B cell (primary cell): ENCODE data around the gene EFNA5. TPM values are rescaled to one million over a fixed set of nuclear protein-coding genes. Genes with fewer than 3 reads are reported as not detected.

Experiments
- ATAC-seq: fragments of 200-7000 bp; cut with Tn5 transposase; one replicate; pipeline ENCODE4 v1.10.0; 2021; ENCODE audit warnings: low read depth, mild to moderate bottlenecking, moderate number of reproducible peaks, moderate library complexity
- CTCF ChIA-PET: fragments of 350-600 bp; sonication (Branson Sonifier 250); formaldehyde crosslinking; loops from one replicate; lab custom pipeline; 2021; ENCODE audit warnings: antibody characterized with exemption, inconsistent platforms; lab: Charles Lee
- POLR2A ChIA-PET: fragments of 350-600 bp; sonication (Branson Sonifier 250); formaldehyde crosslinking; loops from one replicate; lab custom pipeline; 2021; ENCODE audit warnings: antibody characterized with exemption; lab: Charles Lee
- DNase-seq: peaks from one replicate; pipeline ENCODE4 v3.0.0; 2013
- H2AFZ ChIP-seq: 2 replicates; pipeline ENCODE4 v1.6.1; 2012; ENCODE audit warnings: mild to moderate bottlenecking, low read depth, low read length; ENCODE audit not compliant: insufficient read depth, poor library complexity, severe bottlenecking
- H3K27ac ChIP-seq, 2 donors: 1 replicate in 1 of 2; 2 replicates in 1 of 2; pipeline ENCODE4 v1.5.1; 2012 to 2013; ENCODE audit warnings: low read length in 2 of 2, mild to moderate bottlenecking in 2 of 2, moderate library complexity in 1 of 2
- H3K27me3 ChIP-seq, 4 experiments: fragments of 200-600 bp in 1 of 4; sonication (generic) in 1 of 4; replicated peaks in 1 of 4; 1 replicate in 2 of 4; 2 replicates in 2 of 4; pipeline versions ENCODE4 v1.6.1 to v1.7.0; 2013 to 2016; ENCODE audit warnings: low read length in 3 of 4, mild to moderate bottlenecking in 2 of 4, mixed read lengths in 1 of 4, moderate library complexity in 1 of 4; ENCODE audit not compliant: insufficient read depth in 4 of 4, control insufficient read depth in 3 of 4; ENCODE audit errors: control extremely low read depth in 1 of 4
- H3K36me3 ChIP-seq, 2 experiments: replicated peaks in 1 of 2; 1 replicate in 1 of 2; 2 replicates in 1 of 2; pipeline versions ENCODE4 v1.6.1 to v1.7.1; 2013; ENCODE audit warnings: low read length in 1 of 2; ENCODE audit not compliant: insufficient read depth in 2 of 2, control insufficient read depth in 1 of 2; ENCODE audit errors: control extremely low read depth in 1 of 2, extremely low read depth in 1 of 2
- H3K4me1 ChIP-seq, 2 donors: fragments of 200-600 bp in 1 of 2; sonication (generic) in 1 of 2; 1 replicate in 1 of 2; 2 replicates in 1 of 2; pipeline versions ENCODE4 v1.5.1 to v1.6.1; 2013 to 2017; ENCODE audit warnings: low read length in 2 of 2; ENCODE audit not compliant: control insufficient read depth in 2 of 2, insufficient read depth in 2 of 2
- H3K4me2 ChIP-seq: replicated peaks from 2 replicates; pipeline ENCODE3; 2012; ENCODE audit warnings: mild to moderate bottlenecking, low read depth, low read length; ENCODE audit not compliant: poor library complexity, severe bottlenecking
- H3K4me3 ChIP-seq, 5 experiments: fragments of 200-600 bp in 1 of 5; sonication (generic) in 1 of 5; 1 replicate in 3 of 5; 2 replicates in 2 of 5; pipeline versions ENCODE4 v1.5.1 to v1.7.0; 2011 to 2016; ENCODE audit warnings: low read length in 4 of 5, mild to moderate bottlenecking in 4 of 5, low read depth in 2 of 5, control low read depth in 1 of 5, moderate library complexity in 1 of 5; ENCODE audit not compliant: insufficient read depth in 1 of 5; ENCODE audit errors: control extremely low read depth in 1 of 5, extremely low read depth in 1 of 5
- H3K79me2 ChIP-seq: fragments of 200-600 bp; sonication (generic); one replicate; pipeline ENCODE4 v1.6.0; 2016; ENCODE audit warnings: low read length; ENCODE audit not compliant: control insufficient read depth, insufficient read depth
- H3K9ac ChIP-seq: fragments of 200-600 bp; sonication (generic); 2 replicates; pipeline ENCODE4 v1.6.1; 2017; ENCODE audit warnings: mild to moderate bottlenecking, low read length, moderate library complexity
- H3K9me3 ChIP-seq, 3 donors: one replicate each; pipeline versions ENCODE4 v1.6.1 to v1.7.1; 2013; ENCODE audit warnings: low read length in 2 of 3; ENCODE audit not compliant: control insufficient read depth in 2 of 3, insufficient read depth in 1 of 3; ENCODE audit errors: control extremely low read depth in 1 of 3
- H4K20me1 ChIP-seq: 2 replicates; pipeline ENCODE4 v1.6.0; 2012; ENCODE audit warnings: mild to moderate bottlenecking, low read length; ENCODE audit not compliant: insufficient read depth, control insufficient read depth, poor library complexity, severe bottlenecking
- H3K27ac Mint-ChIP-seq: one replicate; pipeline ENCODE4 v1.8.0; 2021; ENCODE audit warnings: mixed read lengths
- H3K27me3 Mint-ChIP-seq: one replicate; pipeline ENCODE4 v1.8.0; 2021; ENCODE audit warnings: mixed read lengths
- H3K4me1 Mint-ChIP-seq: one replicate; pipeline ENCODE4 v1.8.0; 2021; ENCODE audit warnings: mixed read lengths
- H3K4me3 Mint-ChIP-seq: one replicate; pipeline ENCODE4 v1.8.0; 2021; ENCODE audit warnings: mixed read lengths
- H3K9me3 Mint-ChIP-seq: one replicate; pipeline ENCODE4 v1.8.0; 2022; ENCODE audit warnings: mixed read lengths; ENCODE audit not compliant: insufficient read depth
- EZH2 ChIP-seq: IDR thresholded peaks from 2 replicates; pipeline ENCODE4 v1.6.1; 2012; ENCODE audit warnings: borderline replicate concordance, low read depth, mild to moderate bottlenecking, moderate library complexity, low read length; ENCODE audit not compliant: insufficient read depth, poor library complexity, severe bottlenecking
- WGBS: methylation state at CpG from one replicate; pipeline ENCODE4 v1.1.5; 2013; ENCODE audit warnings: missing lambda C conversion rate; ENCODE audit not compliant: insufficient coverage; 5-methylcytosine and 5-hydroxymethylcytosine counted together
- intact Hi-C: fragments of 100-400 bp; cut with micrococcal nuclease; formaldehyde crosslinking; loops from one replicate; pipeline ENCODE4 v1.10.0; 2022
- polyA plus RNA-seq: library from polyadenylated mRNA; depleted of rRNA; stranded (reverse); fragments of >200 nt; gene quantifications from 2 replicates; pipeline ENCODE4 v1.2.3, GENCODE V29; 2012
- total RNA-seq, 2 donors: library from RNA; stranded (reverse); fragments of 120-200 nt in 1 of 2; gene quantifications; 1 replicate in 1 of 2; 2 replicates in 1 of 2; pipeline versions ENCODE4 v1.2.3 to v1.2.4, GENCODE V29; 2013 to 2022
- TF ChIP-seq, protein P1 (sequence below): fragments of 200-600 bp; IDR thresholded peaks from one replicate; pipeline ENCODE4 v1.8.0; 2022; ENCODE audit warnings: antibody characterized with exemption, mild to moderate bottlenecking

The EFNA5 gene
- total and polyA plus RNA-seq, 2 donors (not counting 1 experiment from before 2014, with no cell fraction given): not detected

DNA sequence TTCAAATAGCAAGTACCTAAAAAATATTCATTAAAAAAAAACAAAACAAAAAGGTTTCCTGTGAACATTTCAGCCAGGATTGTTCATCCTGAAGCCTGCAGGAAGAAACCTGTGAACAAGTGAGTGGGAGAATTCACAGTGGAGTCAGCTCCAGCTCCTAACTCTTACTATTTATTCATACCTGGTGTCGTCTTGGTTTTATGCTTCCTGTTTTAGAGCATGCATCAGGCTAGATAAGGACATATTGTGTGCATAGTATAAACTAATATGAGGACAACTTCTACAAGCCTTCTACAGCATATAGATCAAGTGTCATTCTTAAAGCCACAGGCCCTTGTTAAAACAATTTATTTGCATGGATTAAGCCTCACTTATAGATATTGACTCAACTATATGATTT lies 169.9 kb downstream of the EFNA5 start:
- TF ChIP-seq EZH2: no peak
- TF ChIP-seq, protein P1, sequence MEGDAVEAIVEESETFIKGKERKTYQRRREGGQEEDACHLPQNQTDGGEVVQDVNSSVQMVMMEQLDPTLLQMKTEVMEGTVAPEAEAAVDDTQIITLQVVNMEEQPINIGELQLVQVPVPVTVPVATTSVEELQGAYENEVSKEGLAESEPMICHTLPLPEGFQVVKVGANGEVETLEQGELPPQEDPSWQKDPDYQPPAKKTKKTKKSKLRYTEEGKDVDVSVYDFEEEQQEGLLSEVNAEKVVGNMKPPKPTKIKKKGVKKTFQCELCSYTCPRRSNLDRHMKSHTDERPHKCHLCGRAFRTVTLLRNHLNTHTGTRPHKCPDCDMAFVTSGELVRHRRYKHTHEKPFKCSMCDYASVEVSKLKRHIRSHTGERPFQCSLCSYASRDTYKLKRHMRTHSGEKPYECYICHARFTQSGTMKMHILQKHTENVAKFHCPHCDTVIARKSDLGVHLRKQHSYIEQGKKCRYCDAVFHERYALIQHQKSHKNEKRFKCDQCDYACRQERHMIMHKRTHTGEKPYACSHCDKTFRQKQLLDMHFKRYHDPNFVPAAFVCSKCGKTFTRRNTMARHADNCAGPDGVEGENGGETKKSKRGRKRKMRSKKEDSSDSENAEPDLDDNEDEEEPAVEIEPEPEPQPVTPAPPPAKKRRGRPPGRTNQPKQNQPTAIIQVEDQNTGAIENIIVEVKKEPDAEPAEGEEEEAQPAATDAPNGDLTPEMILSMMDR: no peak

DNA sequence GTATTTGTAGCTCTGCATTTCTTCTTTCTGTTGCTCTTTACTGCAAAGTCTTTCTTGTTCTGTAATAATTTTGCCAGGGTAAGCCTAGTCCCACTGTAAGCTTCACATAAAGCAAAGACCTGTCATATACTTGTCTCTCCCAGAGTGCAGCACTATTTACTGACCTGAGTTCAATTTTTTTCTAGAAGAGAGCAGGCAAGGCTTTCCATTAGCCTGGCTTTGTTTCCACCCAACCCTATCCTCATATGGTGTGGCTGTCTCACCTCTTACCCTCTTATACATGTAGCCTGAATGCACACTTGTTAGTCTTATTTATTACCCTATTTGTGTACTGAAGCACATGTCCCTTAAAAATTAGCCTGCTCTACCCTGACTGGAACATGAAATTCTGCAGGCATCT lies 170.4 kb downstream of the EFNA5 start:
- Mint-ChIP-seq H3K4me1 (no peaks in the 10 kb centered on the region), H3K9me3 (no peaks in the 10 kb centered on the region), H3K27me3 (peaks cover 7% of the 10 kb centered on the region), H3K27ac (no peak overlapping the region), H3K4me3 (no peak overlapping the region)
- no peaks in the 10 kb centered on the region for H3K79me2 ChIP-seq
- no peak for DNase-seq
- H4K20me1 ChIP-seq: no peaks in the 10 kb centered on the region
- H2AFZ ChIP-seq: no peak overlapping the region
- H3K4me1 ChIP-seq: no peaks in the 10 kb centered on the region
- H3K9ac ChIP-seq: no peak overlapping the region
- no peaks in the 10 kb centered on the region for H3K9me3 ChIP-seq
- intact Hi-C loops: no loop called here
- ChIA-PET CTCF (no interaction called here), POLR2A (no interaction called here)
- H3K36me3 ChIP-seq: no peaks in the 10 kb centered on the region
- no peak overlapping the region for H3K27ac ChIP-seq
- H3K4me2 ChIP-seq: no peak overlapping the region
- ATAC-seq: no peak
- TF ChIP-seq, protein P1: no peak
- no peak for TF ChIP-seq EZH2
- H3K27me3 ChIP-seq: no peaks in the 10 kb centered on the region
- no peak overlapping the region for H3K4me3 ChIP-seq

More for the DNA sequence above, 169.9 kb downstream of the EFNA5 start:
- no peak overlapping the region for H3K4me2 ChIP-seq
- H3K36me3 ChIP-seq: no peaks in the 10 kb centered on the region
- ATAC-seq (no peak), DNase-seq (no peak)
- H3K4me1 ChIP-seq: no peaks in the 10 kb centered on the region
- no peak overlapping the region for H3K4me3 ChIP-seq
- no peak overlapping the region for H2AFZ ChIP-seq
- WGBS: no CpG with 5 or more reads among the region's 1 CpG
- H3K27ac ChIP-seq: no peak overlapping the region
- Mint-ChIP-seq H3K27ac (no peak overlapping the region), H3K4me1 (no peaks in the 10 kb centered on the region), H3K27me3 (peaks cover 7% of the 10 kb centered on the region), H3K9me3 (no peaks in the 10 kb centered on the region), H3K4me3 (no peak overlapping the region)
- POLR2A ChIA-PET: no interaction called here
- H3K27me3 ChIP-seq: no peaks in the 10 kb centered on the region
- H3K79me2 ChIP-seq: no peaks in the 10 kb centered on the region
- intact Hi-C loops: no loop called here
- H3K9ac ChIP-seq: no peak overlapping the region
- no peaks in the 10 kb centered on the region for H3K9me3 ChIP-seq
- CTCF ChIA-PET: no interaction called here
- no peaks in the 10 kb centered on the region for H4K20me1 ChIP-seq
